IMR-90 (cell line): Measurements from ENCODE around the gene BGN. TPM values are rescaled to one million over a fixed set of nuclear protein-coding genes. Genes with fewer than 3 reads are reported as not detected.

Experiments
- ATAC-seq: fragments of 200-7000 bp; cut with Tn5 transposase; 2 replicates; pipeline ENCODE4 v1.9.1; 2020; ENCODE audit warnings: low read depth, mild to moderate bottlenecking, moderate library complexity
- BruUV-seq: library from RNA; stranded (reverse); fragments of 400-500 nt; replicated peaks from 2 replicates; lab custom pipeline; 2021; lab: Mats Ljungman, UMichigan
- CTCF ChIA-PET: fragments of 300-600 bp; formaldehyde crosslinking; extraction: SDS; loops from one replicate; lab custom pipeline; 2021; ENCODE audit warnings: antibody characterized with exemption; lab: Yijun Ruan, JAX
- POLR2A ChIA-PET: fragments of 300-600 bp; sonication (Branson Sonifier 250); formaldehyde crosslinking; loops from one replicate; lab custom pipeline; 2022; ENCODE audit warnings: antibody characterized with exemption; ENCODE audit not compliant: unreplicated experiment; lab: Charles Lee
- DNase-seq: peaks from one replicate; pipeline ENCODE4 v3.0.0; 2013
- H2AFZ ChIP-seq: replicated peaks from 2 replicates; pipeline ENCODE3; 2013; ENCODE audit warnings: low read length, mild to moderate bottlenecking; ENCODE audit not compliant: poor library complexity
- H2AK5ac ChIP-seq: 2 replicates; pipeline ENCODE4 v1.6.1; 2013; ENCODE audit warnings: low read depth, low read length, inconsistent platforms
- H2AK9ac ChIP-seq: replicated peaks from 2 replicates; pipeline ENCODE3; 2013; ENCODE audit warnings: mild to moderate bottlenecking, low read depth, low read length, moderate library complexity; ENCODE audit not compliant: poor library complexity
- H2BK120ac ChIP-seq: 2 replicates; pipeline ENCODE4 v1.6.1; 2013; ENCODE audit warnings: low read depth, low read length, inconsistent platforms
- H2BK15ac ChIP-seq: 3 replicates; pipeline ENCODE4 v1.6.1; 2013; ENCODE audit warnings: low read depth, low read length, inconsistent platforms
- H2BK20ac ChIP-seq: 2 replicates; pipeline ENCODE4 v1.6.1; 2013; ENCODE audit warnings: low read depth, mild to moderate bottlenecking, inconsistent platforms, low read length, moderate library complexity
- H2BK5ac ChIP-seq: 2 replicates; pipeline ENCODE4 v1.6.1; 2013; ENCODE audit warnings: mild to moderate bottlenecking, low read depth, low read length, inconsistent platforms; ENCODE audit not compliant: poor library complexity, severe bottlenecking
- H3K14ac ChIP-seq: replicated peaks from 2 replicates; pipeline ENCODE4 v1.6.1; 2013; ENCODE audit warnings: low read depth, low read length, inconsistent platforms
- H3K18ac ChIP-seq: 2 replicates; pipeline ENCODE4 v1.6.1; 2013; ENCODE audit warnings: low read depth, low read length, control low read depth
- H3K23ac ChIP-seq: 2 replicates; pipeline ENCODE4 v1.6.1; 2013; ENCODE audit warnings: low read depth, low read length, inconsistent platforms
- H3K27ac ChIP-seq: 2 replicates; pipeline ENCODE4 v1.5.1; 2013; ENCODE audit warnings: mild to moderate bottlenecking, control low read depth, low read length; ENCODE audit not compliant: insufficient read depth
- H3K27me3 ChIP-seq: 2 replicates; pipeline ENCODE4 v1.6.1; 2013; ENCODE audit warnings: low read length; ENCODE audit not compliant: control insufficient read depth, insufficient read depth
- H3K36me3 ChIP-seq: 2 replicates; pipeline ENCODE4 v1.6.1; 2013; ENCODE audit warnings: low read length, mixed read lengths; ENCODE audit not compliant: control insufficient read depth, insufficient read depth
- H3K4ac ChIP-seq: 2 replicates; pipeline ENCODE4 v1.6.1; 2013; ENCODE audit warnings: low read depth, low read length, inconsistent platforms
- H3K4me1 ChIP-seq: 2 replicates; pipeline ENCODE4 v1.6.1; 2013; ENCODE audit warnings: low read length, mixed read lengths; ENCODE audit not compliant: control insufficient read depth, insufficient read depth
- H3K4me2 ChIP-seq: 2 replicates; pipeline ENCODE4 v1.6.1; 2013; ENCODE audit warnings: low read depth, mild to moderate bottlenecking, control low read depth, low read length, moderate library complexity
- H3K4me3 ChIP-seq: 2 replicates; pipeline ENCODE4 v1.5.1; 2013; ENCODE audit warnings: low read depth, mild to moderate bottlenecking, control low read depth, low read length, moderate library complexity; ENCODE audit not compliant: insufficient read depth
- H3K56ac ChIP-seq: 2 replicates; pipeline ENCODE4 v1.6.1; 2013; ENCODE audit warnings: low read length, inconsistent platforms; ENCODE audit not compliant: insufficient read depth; ENCODE audit errors: extremely low read depth
- H3K79me1 ChIP-seq, 2 experiments: 2 replicates each; pipeline ENCODE4 v1.6.1; 2013; ENCODE audit warnings: low read length in 2 of 2, inconsistent platforms in 1 of 2, low read depth in 1 of 2
- H3K9ac ChIP-seq: 2 replicates; pipeline ENCODE4 v1.6.1; 2013; ENCODE audit warnings: low read depth, low read length, control low read depth
- H3K9me1 ChIP-seq: 2 replicates; pipeline ENCODE4 v1.6.1; 2013; ENCODE audit warnings: low read length, inconsistent platforms; ENCODE audit not compliant: insufficient read depth
- H3K9me3 ChIP-seq: 2 replicates; pipeline ENCODE4 v1.6.1; 2013; ENCODE audit warnings: low read length; ENCODE audit not compliant: control insufficient read depth, insufficient read depth
- H4K20me1 ChIP-seq: 2 replicates; pipeline ENCODE4 v1.6.1; 2013; ENCODE audit warnings: low read length, inconsistent platforms; ENCODE audit not compliant: insufficient read depth
- H4K5ac ChIP-seq: 2 replicates; pipeline ENCODE4 v1.6.1; 2013; ENCODE audit warnings: mild to moderate bottlenecking, low read depth, low read length, control low read depth
- H4K8ac ChIP-seq, 2 experiments: 2 replicates each; pipeline ENCODE4 v1.6.1; 2013; ENCODE audit warnings: low read depth in 2 of 2, low read length in 2 of 2, control low read depth in 1 of 2, inconsistent platforms in 1 of 2
- H4K91ac ChIP-seq: 2 replicates; pipeline ENCODE4 v1.6.1; 2013; ENCODE audit warnings: low read depth, low read length, inconsistent platforms; ENCODE audit not compliant: insufficient read depth
- BHLHE40 ChIP-seq: fragments of 150-350 bp; IDR thresholded peaks from 2 replicates; pipeline ENCODE4 v1.6.1; 2016; ENCODE audit warnings: mild to moderate bottlenecking, low read depth, low read length
- CEBPB ChIP-seq: IDR thresholded peaks from 2 replicates; pipeline ENCODE4 v1.6.1; 2012; ENCODE audit warnings: low read depth, low read length, improper control_type of control experiment
- ELK1 ChIP-seq: fragments of 150-350 bp; IDR thresholded peaks from 2 replicates; pipeline ENCODE4 v1.6.1; 2016; ENCODE audit warnings: low read depth, mild to moderate bottlenecking, low read length, moderate library complexity, borderline replicate concordance
- MAFK ChIP-seq: IDR thresholded peaks from 2 replicates; pipeline ENCODE4 v1.6.1; 2012; ENCODE audit warnings: low read depth, low read length, improper control_type of control experiment
- RCOR1 ChIP-seq: IDR thresholded peaks from 2 replicates; pipeline ENCODE4 v1.6.1; 2012; ENCODE audit warnings: mild to moderate bottlenecking, low read length, improper control_type of control experiment; ENCODE audit not compliant: insufficient replicate concordance
- SMC3 ChIP-seq: fragments of 150-350 bp; IDR thresholded peaks from 2 replicates; pipeline ENCODE4 v1.6.1; 2016; ENCODE audit warnings: low read depth, mild to moderate bottlenecking, antibody characterized with exemption, low read length, moderate library complexity
- WGBS, 2 experiments: methylation state at CpG; one replicate each; pipeline versions ENCODE4 v1.1.5 to v1.1.7; 2013; ENCODE audit warnings: missing lambda C conversion rate in 2 of 2; ENCODE audit not compliant: insufficient read length in 1 of 2; ENCODE audit errors: extremely low coverage in 2 of 2; 5-methylcytosine and 5-hydroxymethylcytosine counted together
- dilution Hi-C: fragments of 300-500 bp; cut with HindIII; formaldehyde crosslinking; loops from one replicate; pipeline ENCODE4 v1.14.3; 2018; ENCODE audit warnings: low sequenced_read_pairs; ENCODE audit not compliant: unreplicated experiment
- in situ Hi-C: fragments of 300-500 bp; cut with MboI; formaldehyde crosslinking; loops from 3 replicates; pipeline ENCODE4 v1.14.3; 2019; ENCODE audit warnings: low sequenced_read_pairs, inconsistent platforms, mixed read lengths
- intact Hi-C: fragments of 100-400 bp; cut with micrococcal nuclease; formaldehyde crosslinking; loops from 2 replicates; pipeline ENCODE4 v1.10.0; 2022
- polyA plus RNA-seq, 3 experiments: library from polyadenylated mRNA; depleted of rRNA; stranded (reverse); fragments of >200 nt; gene quantifications; 2 replicates each; pipeline ENCODE4 v1.2.3, GENCODE V29; 2012; ENCODE audit warnings: low replicate concordance in 1 of 3
- total RNA-seq: library from RNA; depleted of rRNA; stranded (reverse); fragments of >200 nt; gene quantifications from 2 replicates; pipeline ENCODE4 v1.2.3, GENCODE V29; 2012

Gene BGN
- total and polyA plus RNA-seq, 2 of the 4 experiments (the other 2 are of a cell fraction): 11.3 to 298 TPM

- H3K18ac ChIP-seq: no peak overlapping the region
- no peak overlapping the region for H4K8ac ChIP-seq
- no peak overlapping the region for H2AK9ac ChIP-seq
- no peak overlapping the region for H2AFZ ChIP-seq
- ChIA-PET CTCF (interaction anchor here (0.7 kb wide), 1 partner anchor 683 kb away, joined by 3 read pairs; no protein-coding TSS in a partner anchor), POLR2A (no interaction called here)
- no peak overlapping the region for H3K4me3 ChIP-seq
- no peaks in the 10 kb centered on the region; the same call in 1 of the 2 replicates for H3K9me1 ChIP-seq
- dilution Hi-C loops: no loop called here
- H2BK20ac ChIP-seq: no peak overlapping the region
- H2BK5ac ChIP-seq: no peak overlapping the region
- H3K4me2 ChIP-seq: no peak overlapping the region
- H3K23ac ChIP-seq: no peak overlapping the region
- H2BK120ac ChIP-seq: no peak overlapping the region
- no peak overlapping the region for H4K5ac ChIP-seq
- H3K9ac ChIP-seq: no peak overlapping the region
- H4K20me1 ChIP-seq: no peaks in the 10 kb centered on the region
- no peak overlapping the region for H3K27ac ChIP-seq
- in situ Hi-C loops: no loop called here
- H3K36me3 ChIP-seq: no peaks in the 10 kb centered on the region
- ATAC-seq (no peak), DNase-seq (no peak)
- H2AK5ac ChIP-seq: no peak overlapping the region
- no CpG with 5 or more reads among the region's 3 CpGs for WGBS, 2 experiments
- no peak overlapping the region for H3K14ac ChIP-seq
- no peak overlapping the region for H4K91ac ChIP-seq
- intact Hi-C loops: no loop called here
- H3K4ac ChIP-seq: no peak overlapping the region
- H3K9me3 ChIP-seq: peaks cover 2% of the 10 kb centered on the region; the same call in 1 of the 2 replicates
- no TSS peak for BruUV-seq
- peaks cover 25% of the 10 kb centered on the region; the same call in 1 of the 2 replicates for H3K27me3 ChIP-seq
- peaks cover 2% of the 10 kb centered on the region; the same call in 1 of the 2 replicates for H3K4me1 ChIP-seq
- no peaks in the 10 kb centered on the region for H3K79me1 ChIP-seq
- TF ChIP-seq BHLHE40: no peak
- TF ChIP-seq RCOR1: no peak
- no peak for TF ChIP-seq MAFK
- TF ChIP-seq ELK1: no peak
- TF ChIP-seq SMC3: no peak
- no peak for TF ChIP-seq CEBPB
- no peak overlapping the region for H3K56ac ChIP-seq
- H2BK15ac ChIP-seq: no peak overlapping the region
Measured at GRCh38 chrX:153524234-153524633, 29.5 kb downstream of the BGN start.
